Measurements from ENCODE around the gene ERCC6. TPM values are rescaled to one million over a fixed set of nuclear protein-coding genes. Genes with fewer than 3 reads are reported as not detected.

The ERCC6 gene
- total and polyA plus RNA-seq, 2 donors (not counting 1 experiment from before 2014, with no cell fraction given), result 8.1 to 59.8 TPM

- H2AFZ ChIP-seq (ENCODE audit: insufficient read depth, low read depth, low read length, poor library complexity, severe bottlenecking), result no peak overlapping the region
- ChIA-PET POLR2A (no interaction called here), CTCF (no interaction called here)
- WGBS (ENCODE audit: insufficient coverage), result 100% methylated on average over 1 of the region's 6 CpGs
- no peaks in the 10 kb centered on the region for H4K20me1 ChIP-seq (ENCODE audit: control insufficient read depth, insufficient read depth, low read length, poor library complexity, severe bottlenecking)
- Mint-ChIP-seq H3K27me3 (no peaks in the 10 kb centered on the region), H3K4me1 (no peaks in the 10 kb centered on the region), H3K9me3 (ENCODE audit: insufficient read depth) (no peaks in the 10 kb centered on the region), H3K27ac (no peak overlapping the region), H3K4me3 (no peak overlapping the region)
- no peak overlapping the region for H3K9ac ChIP-seq (ENCODE audit: low read length)
- DNase-seq (no peak), ATAC-seq (ENCODE audit: low read depth) (no peak)
- no peak overlapping the region for H3K27ac ChIP-seq (ENCODE audit: low read length in 2 of 2)
- no peaks in the 10 kb centered on the region for H3K4me1 ChIP-seq (ENCODE audit: control insufficient read depth in 2 of 2, insufficient read depth in 2 of 2, low read length in 2 of 2)
- no peaks in the 10 kb centered on the region for H3K27me3 ChIP-seq (replicated peaks in 1 of 4; ENCODE audit: control extremely low read depth in 1 of 4, control insufficient read depth in 3 of 4, insufficient read depth in 4 of 4, low read length in 3 of 4)
- H3K79me2 ChIP-seq (ENCODE audit: control insufficient read depth, insufficient read depth, low read length), result no peaks in the 10 kb centered on the region
- intact Hi-C loops (cut with micrococcal nuclease), result no loop called here
- no peak for TF ChIP-seq CTCF (IDR thresholded peaks at IDR 0.05)
- TF ChIP-seq EZH2 (IDR thresholded peaks at IDR 0.05; ENCODE audit: borderline replicate concordance, insufficient read depth, low read depth, low read length, poor library complexity, severe bottlenecking), result no peak
- H3K9me3 ChIP-seq (ENCODE audit: control extremely low read depth in 1 of 3, control insufficient read depth in 2 of 3, insufficient read depth in 1 of 3, low read length in 2 of 3), result no peaks in the 10 kb centered on the region
- H3K36me3 ChIP-seq (replicated peaks in 1 of 2; ENCODE audit: control extremely low read depth in 1 of 2, control insufficient read depth in 1 of 2, extremely low read depth in 1 of 2, insufficient read depth in 2 of 2, low read length in 1 of 2), result peaks cover 0 to 29% of the 10 kb centered on the region in 2 experiments
- H3K4me3 ChIP-seq (ENCODE audit: control extremely low read depth in 1 of 5, extremely low read depth in 1 of 5, insufficient read depth in 1 of 5, low read depth in 2 of 5, low read length in 4 of 5), result no peak overlapping the region
- H3K4me2 ChIP-seq (replicated peaks; ENCODE audit: low read depth, low read length, poor library complexity, severe bottlenecking), result no peak overlapping the region
These were observed 54.3 kb downstream of the ERCC6 start for GRCh38 chr10:49484486-49485235.

- Histone ChIP-seq H3K9me3 (ENCODE audit: control extremely low read depth in 1 of 3, control insufficient read depth in 2 of 3, insufficient read depth in 1 of 3, low read length in 2 of 3) (no peaks in the 10 kb centered on the region), H4K20me1 (ENCODE audit: control insufficient read depth, insufficient read depth, low read length, poor library complexity, severe bottlenecking) (no peaks in the 10 kb centered on the region), H3K79me2 (ENCODE audit: control insufficient read depth, insufficient read depth, low read length) (no peaks in the 10 kb centered on the region), H3K27me3 (replicated peaks in 1 of 4; ENCODE audit: control extremely low read depth in 1 of 4, control insufficient read depth in 3 of 4, insufficient read depth in 4 of 4, low read length in 3 of 4) (no peaks in the 10 kb centered on the region), H3K4me2 (replicated peaks; ENCODE audit: low read depth, low read length, poor library complexity, severe bottlenecking) (no peak overlapping the region), H2AFZ (ENCODE audit: insufficient read depth, low read depth, low read length, poor library complexity, severe bottlenecking) (no peak overlapping the region), H3K4me3 (ENCODE audit: control extremely low read depth in 1 of 5, extremely low read depth in 1 of 5, insufficient read depth in 1 of 5, low read depth in 2 of 5, low read length in 4 of 5) (no peak overlapping the region), H3K36me3 (replicated peaks in 1 of 2; ENCODE audit: control extremely low read depth in 1 of 2, control insufficient read depth in 1 of 2, extremely low read depth in 1 of 2, insufficient read depth in 2 of 2, low read length in 1 of 2) (peaks cover 0 to 69% of the 10 kb centered on the region in 2 experiments), H3K4me1 (ENCODE audit: control insufficient read depth in 2 of 2, insufficient read depth in 2 of 2, low read length in 2 of 2) (no peaks in the 10 kb centered on the region), H3K27ac (ENCODE audit: low read length in 2 of 2) (no peak overlapping the region), H3K9ac (ENCODE audit: low read length) (no peak overlapping the region)
- H3K4me3 Mint-ChIP-seq, result no peak overlapping the region
- no peaks in the 10 kb centered on the region for H3K9me3 Mint-ChIP-seq (ENCODE audit: insufficient read depth)
- H3K27ac Mint-ChIP-seq, result no peak overlapping the region
- no peaks in the 10 kb centered on the region for H3K27me3 Mint-ChIP-seq
- ChIA-PET POLR2A (no interaction called here), CTCF (interaction anchor here (0.7 kb wide), 1 partner anchor 12 kb away, joined by 4 read pairs; no protein-coding TSS in a partner anchor)
- H3K4me1 Mint-ChIP-seq, result no peaks in the 10 kb centered on the region
- WGBS (ENCODE audit: insufficient coverage), result 100% methylated on average over 1 of the region's 3 CpGs
- no peak for DNase-seq
- TF ChIP-seq EZH2 (IDR thresholded peaks at IDR 0.05; ENCODE audit: borderline replicate concordance, insufficient read depth, low read depth, low read length, poor library complexity, severe bottlenecking) (no peak), CTCF (IDR thresholded peaks at IDR 0.05) (no peak)
- intact Hi-C loops (cut with micrococcal nuclease), result no loop called here
- ATAC-seq (ENCODE audit: low read depth), result no peak
These were observed 60.1 kb downstream of the ERCC6 start for GRCh38 chr10:49478819-49479218.
